Testis (tissue), 2 donors: ENCODE data around the gene GTPBP6.

Experiments
- POLR2A ChIP-seq: fragments of 450-650 bp; IDR thresholded peaks from one replicate; pipeline ENCODE4 v1.6.1; 2017; ENCODE audit warnings: antibody characterized with exemption, mild to moderate bottlenecking, moderate library complexity
- TF ChIP-seq, protein P1 (sequence below), 3 experiments: fragments of 450-650 bp in 2 of 3; fragments of 200-600 bp in 1 of 3; sonication (generic) in 1 of 3; IDR thresholded peaks; one replicate each; pipeline ENCODE4 v1.5.1; 2016 to 2019; ENCODE audit warnings: antibody characterized with exemption in 3 of 3, mild to moderate bottlenecking in 2 of 3, moderate library complexity in 1 of 3

DNA sequence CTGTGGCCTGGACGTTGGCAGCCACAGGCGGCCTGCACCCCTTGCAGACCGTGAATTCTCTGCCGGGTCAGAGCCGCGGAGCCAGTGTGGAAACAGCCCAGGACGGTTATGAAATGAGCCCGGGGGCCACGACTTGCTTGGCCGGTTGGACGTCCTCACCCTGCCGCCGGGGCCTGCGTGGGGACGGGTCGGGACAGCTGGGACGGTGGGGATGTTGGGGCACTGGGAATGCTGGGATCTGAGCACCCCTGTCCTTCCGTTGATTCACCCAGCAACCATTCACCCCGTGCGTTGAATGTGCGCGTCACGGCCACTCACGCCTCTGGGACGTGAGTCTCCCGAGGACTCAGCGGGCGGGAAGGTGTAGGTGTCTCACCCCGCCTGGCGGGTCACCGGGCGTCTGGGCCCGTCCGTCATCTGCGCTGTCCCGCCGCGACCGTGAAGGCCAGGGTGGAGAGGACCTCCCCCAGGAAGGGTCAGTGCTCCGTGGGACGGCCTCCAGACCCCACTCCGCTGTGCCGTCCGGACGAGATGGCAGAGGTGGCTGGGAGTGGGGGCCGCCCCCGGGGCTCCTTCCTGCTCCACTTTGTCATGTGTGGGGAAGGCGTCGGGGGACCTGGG, 41.9 kb downstream of the GTPBP6 start:
- TF ChIP-seq POLR2A = no peak
- TF ChIP-seq, protein P1, sequence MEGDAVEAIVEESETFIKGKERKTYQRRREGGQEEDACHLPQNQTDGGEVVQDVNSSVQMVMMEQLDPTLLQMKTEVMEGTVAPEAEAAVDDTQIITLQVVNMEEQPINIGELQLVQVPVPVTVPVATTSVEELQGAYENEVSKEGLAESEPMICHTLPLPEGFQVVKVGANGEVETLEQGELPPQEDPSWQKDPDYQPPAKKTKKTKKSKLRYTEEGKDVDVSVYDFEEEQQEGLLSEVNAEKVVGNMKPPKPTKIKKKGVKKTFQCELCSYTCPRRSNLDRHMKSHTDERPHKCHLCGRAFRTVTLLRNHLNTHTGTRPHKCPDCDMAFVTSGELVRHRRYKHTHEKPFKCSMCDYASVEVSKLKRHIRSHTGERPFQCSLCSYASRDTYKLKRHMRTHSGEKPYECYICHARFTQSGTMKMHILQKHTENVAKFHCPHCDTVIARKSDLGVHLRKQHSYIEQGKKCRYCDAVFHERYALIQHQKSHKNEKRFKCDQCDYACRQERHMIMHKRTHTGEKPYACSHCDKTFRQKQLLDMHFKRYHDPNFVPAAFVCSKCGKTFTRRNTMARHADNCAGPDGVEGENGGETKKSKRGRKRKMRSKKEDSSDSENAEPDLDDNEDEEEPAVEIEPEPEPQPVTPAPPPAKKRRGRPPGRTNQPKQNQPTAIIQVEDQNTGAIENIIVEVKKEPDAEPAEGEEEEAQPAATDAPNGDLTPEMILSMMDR (IDR thresholded peaks at IDR 0.05) = no peak
